Tongue (tissue), 2 donors: Measurements from ENCODE around the gene GPD1. TPM values are rescaled to one million over a fixed set of nuclear protein-coding genes. Genes with fewer than 3 reads are reported as not detected.
A peak's percentile ranks its signal among the peaks of the same experiment; 100 is the strongest.

Experiments
- DNase-seq: peaks from one replicate; pipeline ENCODE4 v3.0.0-alpha.2; 2015
- total RNA-seq: library from RNA; depleted of rRNA; stranded (reverse); fragments of >200 nt; gene quantifications from one replicate; pipeline ENCODE4 v1.2.3, GENCODE V29; 2014

The GPD1 gene
- total RNA-seq, result 222 TPM

DNA sequence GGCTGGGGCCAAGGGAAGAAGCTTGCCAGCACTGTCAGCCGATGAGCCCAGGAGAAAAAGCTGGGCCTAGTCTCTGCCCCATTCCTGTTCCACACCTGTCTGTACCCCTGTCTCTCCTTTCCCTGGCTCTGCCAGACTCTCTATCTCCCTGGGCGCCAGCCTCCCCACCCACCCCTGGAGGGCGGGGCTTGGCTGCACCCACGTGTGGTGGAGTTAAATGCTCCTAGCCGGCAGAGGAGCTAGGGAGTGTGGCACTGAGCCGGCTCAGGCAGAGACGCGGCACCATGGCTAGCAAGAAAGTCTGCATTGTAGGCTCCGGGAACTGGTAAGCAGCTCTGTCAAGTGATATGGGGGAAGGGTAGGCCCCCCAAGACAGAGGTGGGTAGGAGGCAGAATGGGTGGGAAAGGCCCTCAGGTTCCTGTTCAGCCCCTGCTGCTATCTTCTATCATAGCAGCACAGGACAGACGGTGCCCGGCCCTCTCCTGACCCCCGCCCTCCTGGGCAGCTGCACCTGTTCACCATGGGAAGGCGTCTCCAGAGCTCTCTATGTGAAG is at the start of gene GPD1:
GPD1 (plus strand) TSS at position 242 of the 555 bp plus-strand sequence; CDS start at position 285, 43 bp downstream.
- DNase-seq, result peak; percentile 76

DNA sequence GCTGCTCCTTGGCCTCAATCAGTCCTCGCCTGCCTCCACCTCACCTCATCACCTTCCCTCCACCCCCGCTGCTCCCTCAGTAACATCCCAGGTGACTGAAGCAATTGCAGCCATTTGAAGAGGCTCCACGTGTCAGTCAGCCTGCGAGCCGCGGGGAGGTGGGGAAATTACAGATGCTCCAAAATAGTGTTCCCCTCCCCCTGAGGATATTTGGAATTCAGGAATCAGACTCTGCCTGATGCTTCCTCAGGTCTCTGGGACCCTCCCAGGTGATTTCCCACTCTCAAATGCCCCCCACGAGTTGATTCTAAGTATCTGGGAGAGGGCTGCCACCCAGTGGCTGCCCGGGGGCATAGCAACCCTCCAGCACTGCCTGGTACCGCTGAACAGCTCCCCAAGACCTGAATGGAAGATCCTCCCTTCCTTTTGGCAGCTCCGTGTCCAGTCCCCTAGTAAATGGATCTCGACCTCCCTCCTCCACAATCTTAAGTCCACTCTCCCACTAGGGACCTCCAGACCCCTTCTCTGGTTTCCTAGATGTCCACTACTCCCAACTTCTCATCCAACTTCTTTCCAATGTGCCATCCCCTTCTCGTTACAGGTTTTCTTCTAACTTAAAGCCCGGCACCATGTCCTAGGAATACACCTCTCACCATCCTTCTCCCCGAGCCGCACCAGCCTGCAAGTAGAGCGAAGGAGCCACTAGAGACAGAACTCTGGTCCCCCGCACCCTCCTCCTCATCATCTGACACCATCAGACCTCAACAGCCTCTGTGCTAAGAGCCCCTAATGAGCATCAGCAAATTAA is 47.8 kb upstream of the GPD1 start:
- peak; percentile 53 for DNase-seq

DNA sequence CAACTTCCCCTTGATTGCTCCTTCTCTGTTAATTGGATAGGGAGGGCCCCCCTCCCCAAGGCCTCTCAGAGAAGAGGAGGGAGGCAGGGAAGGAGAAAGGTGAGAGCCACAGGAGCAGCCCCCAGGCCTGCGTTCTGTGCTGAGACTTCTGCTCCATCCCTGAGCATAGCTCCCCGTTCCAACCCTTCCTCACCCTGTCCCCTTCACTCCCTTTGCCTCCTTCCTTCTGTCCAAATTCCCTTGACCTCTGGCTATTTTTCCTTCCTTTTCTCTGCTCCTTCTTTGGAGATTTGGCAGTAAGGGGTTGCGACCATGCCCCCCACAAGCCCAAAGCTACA is 47.2 kb upstream of the GPD1 start:
- DNase-seq, result no peak

DNA sequence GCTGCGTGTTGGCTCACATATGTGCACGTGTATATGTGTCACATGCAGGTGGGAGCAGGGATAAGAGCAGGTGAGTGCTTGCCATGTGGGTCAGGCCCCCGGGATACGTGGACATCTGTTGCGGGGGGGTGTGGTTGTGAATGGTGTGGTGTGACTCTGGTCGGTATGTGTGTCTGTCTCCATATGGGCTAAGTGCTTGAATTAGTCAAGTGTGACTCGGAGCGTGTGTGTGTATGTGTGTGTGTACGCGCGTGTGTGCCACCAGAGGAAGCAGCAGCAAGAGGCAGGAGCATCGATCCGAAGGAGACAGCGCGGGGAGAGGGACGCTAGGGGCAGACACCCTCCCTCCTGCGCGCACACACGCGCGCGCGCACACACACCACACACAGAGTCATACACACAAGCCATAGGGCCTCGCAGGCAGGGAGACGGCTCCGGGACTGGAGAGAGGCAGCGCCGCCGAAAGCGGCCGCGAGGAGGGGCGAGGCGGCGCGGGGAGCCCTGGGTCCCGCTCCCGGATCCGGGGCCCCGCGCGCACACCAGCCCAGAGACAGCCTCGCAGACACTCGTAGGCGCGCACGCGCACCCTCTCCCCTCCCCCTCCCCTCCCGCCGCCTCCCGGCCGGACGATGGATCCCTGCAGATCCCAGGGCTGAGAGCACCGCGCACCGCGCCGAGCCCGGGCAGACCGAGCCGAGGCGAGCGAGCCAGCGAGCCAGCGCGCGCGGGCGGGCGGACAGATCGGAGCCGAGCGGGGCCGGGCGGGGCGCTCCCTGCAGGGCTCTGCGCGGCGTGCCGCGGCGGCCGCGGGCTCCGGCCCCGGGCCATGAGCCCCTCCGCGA is 46.6 kb upstream of the GPD1 start, which contains the start of gene ASIC1:
ASIC1 (plus strand) TSS at position 597 of the 842 bp plus-strand sequence. CDS start 1,171 bp downstream, outside the sequence.
- DNase-seq, result peak; percentile 81

DNA sequence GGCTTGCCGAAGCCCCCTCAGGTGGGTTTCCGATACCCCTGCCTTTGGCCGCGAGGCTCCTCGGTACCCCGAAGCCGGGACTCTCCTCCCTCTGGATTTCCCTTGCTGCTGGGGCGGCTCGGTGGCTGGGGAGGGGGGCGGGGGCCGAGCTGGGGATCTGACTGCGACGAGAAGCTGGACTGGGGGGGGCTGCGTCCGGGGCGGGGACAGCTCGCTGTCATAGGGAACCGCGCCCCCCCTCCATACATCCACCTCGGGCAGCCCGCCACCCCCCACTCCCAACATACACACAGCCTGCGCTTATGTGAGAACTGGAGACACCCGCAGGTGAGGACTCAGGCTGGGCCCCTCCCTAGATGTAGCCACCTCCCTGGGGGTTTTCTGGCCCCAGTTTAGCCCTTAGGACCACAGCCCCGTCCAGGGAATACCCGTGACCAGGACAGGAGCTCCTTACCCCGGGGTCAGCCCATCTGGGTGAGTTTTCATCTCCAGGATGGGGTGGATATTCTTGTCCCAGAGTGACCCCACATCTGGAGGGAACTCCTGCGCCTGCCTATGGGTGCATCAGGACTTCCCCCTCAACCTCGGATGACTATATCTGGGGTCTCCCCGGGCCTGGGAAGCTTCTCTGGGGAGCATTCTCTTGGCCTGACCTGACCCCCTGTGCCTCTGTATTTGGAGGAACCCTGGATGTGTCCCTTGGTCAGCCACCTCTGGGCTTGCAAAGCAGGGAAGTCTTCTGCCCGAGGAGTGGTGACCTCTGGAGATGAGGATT is 45.7 kb upstream of the GPD1 start:
- DNase-seq, result no peak

DNA sequence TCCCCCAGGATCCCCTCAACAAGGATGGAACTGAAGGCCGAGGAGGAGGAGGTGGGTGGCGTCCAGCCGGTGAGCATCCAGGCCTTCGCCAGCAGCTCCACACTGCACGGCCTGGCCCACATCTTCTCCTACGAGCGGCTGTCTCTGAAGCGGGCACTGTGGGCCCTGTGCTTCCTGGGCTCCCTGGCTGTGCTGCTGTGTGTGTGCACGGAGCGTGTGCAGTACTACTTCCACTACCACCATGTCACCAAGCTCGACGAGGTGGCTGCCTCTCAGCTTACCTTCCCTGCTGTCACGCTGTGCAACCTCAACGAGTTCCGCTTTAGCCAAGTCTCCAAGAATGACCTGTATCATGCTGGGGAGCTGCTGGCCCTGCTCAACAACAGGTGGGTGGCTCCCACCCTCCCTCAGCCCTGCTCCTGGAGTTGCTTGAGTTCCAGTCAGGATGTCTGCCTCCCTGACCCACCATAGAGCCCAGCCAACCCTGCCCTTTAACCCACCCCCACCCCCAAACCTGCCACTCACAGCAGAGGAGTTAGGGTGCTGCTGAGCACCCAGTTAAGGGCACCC is 45.0 kb upstream of the GPD1 start:
- no peak for DNase-seq

DNA sequence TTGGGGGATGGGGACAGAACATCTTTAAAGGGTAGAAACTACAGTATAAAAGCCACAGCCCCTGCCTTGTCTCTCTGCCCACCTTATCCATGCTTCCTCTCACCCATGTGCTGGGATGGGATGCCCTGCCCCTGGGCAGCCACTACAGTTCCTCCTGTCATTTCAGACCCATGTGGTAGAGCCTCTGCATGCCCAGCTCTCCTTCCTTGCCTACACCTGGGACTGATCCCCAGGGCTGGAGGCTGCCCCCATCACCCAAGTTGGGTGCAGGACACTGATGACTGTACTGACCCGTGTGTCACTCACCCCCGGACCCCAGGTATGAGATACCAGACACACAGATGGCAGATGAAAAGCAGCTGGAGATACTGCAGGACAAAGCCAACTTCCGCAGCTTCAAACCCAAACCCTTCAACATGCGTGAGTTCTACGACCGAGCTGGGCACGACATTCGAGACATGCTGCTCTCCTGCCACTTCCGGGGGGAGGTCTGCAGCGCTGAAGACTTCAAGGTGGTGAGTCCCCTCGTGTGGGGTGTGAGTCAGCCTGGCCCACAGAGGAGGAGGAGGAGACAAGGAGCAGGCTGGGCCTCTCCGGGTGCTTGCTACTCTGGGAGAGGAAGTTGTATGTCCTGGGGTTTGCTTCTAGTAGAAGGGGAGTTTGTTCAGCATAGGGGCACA is 44.2 kb upstream of the GPD1 start:
- DNase-seq, result no peak

DNA sequence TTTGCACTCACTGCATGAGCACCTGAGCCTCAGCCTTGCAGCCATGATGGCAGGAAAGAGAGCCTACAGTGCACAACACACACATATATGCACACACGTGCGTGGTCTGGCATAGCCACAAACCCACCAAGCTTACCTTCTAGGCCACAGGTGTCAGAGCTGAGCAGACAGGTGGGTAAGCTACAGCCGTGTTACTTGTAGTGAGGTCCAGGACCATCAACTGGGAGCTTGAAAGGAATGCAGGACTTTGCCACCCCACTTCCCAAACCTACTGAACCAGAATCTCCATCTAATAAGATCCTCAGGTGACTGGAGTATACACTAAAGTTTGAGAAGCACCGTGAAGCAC is 43.7 kb upstream of the GPD1 start:
- no peak for DNase-seq

DNA sequence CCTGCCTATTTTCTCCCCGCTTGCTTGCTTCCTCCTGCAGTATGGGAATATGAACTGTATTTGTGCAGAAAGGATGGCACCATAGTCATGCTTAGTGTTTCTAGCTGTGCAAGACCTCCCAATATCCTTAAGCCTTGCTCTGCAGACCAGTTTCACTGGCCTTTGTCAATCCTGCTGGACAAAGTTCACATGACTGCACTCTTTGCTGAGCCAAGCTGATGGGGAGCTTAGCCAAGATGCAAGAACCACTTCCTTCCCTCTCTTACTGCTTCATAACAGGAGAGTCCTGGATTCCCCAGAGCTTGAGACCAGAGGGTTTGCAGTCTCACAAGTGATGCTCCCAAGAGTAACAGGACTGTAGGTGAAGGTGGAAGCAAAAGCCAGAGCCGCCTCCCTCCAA is 42.6 kb upstream of the GPD1 start:
- DNase-seq, result no peak

DNA sequence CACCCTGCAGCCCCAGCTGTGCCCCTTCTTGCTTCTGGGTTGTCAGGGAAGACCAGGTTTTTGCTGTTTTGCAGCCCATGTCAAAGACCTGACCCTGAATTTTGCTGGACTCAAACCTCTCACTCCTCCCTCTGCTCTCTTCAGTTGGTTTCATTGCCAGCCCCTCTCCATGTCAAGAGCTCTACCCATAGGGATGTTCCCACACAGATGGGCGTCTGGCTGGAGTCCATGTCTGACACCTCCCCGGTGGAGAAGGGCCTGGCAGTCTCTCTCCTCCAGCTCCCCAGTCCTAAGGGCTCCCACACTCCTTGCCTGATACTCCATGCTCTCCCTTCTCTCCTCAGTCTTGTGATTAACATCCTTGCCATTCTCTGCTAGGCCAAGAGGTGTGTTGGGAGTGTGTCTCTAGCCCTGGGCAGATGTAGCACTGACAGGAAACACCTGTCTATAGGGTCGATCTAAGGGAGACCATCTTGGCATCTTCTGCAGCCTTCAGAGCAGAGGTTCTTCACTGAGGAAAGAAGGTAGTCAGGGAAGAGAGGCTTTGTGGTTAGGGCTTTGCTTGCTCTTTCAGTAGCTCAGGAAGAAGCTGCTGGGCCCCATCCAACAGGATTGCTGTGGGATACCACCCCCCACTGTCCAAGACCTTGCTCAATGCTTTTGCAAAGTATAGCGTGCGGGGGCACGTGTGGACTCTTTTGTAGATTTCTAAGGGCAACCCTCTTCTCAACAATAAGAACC is 41.7 kb upstream of the GPD1 start:
- DNase-seq, result no peak

DNA sequence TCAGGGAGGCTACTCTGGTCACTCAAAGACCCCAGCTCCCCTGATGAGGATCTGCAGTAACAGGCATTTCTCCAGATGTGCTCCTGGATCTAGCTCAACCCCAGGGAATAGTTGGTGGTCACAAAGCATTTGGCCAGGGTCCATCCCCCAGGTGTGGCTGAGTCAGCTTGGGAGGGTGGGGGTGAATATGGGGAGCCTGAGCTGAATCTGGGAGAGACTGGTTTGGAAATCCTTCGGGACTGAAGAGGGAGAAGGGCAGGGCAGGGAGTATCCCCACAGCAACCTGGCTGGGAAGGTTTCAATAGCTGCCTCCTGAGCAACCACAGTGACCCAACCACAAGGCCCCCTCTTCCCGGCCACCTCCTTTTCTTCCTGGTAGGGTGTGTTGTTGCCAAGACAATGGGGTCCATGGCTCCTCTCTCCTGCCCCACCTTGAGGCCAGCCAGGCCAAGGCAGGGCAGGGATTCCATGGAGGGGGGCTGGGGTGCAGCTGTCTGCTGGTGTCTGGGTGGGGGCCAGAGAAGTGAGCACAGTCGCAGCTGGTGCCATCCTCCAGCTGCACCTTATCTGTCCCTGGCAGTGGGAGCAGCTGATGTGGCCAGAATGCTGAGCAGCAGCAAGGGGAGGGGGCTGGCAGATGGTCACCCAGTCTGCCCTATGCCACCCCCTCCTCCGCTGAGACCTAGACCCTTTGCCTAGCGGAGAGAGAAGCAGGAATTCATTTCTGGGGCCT is 40.9 kb upstream of the GPD1 start:
- peak; percentile 89 for DNase-seq

DNA sequence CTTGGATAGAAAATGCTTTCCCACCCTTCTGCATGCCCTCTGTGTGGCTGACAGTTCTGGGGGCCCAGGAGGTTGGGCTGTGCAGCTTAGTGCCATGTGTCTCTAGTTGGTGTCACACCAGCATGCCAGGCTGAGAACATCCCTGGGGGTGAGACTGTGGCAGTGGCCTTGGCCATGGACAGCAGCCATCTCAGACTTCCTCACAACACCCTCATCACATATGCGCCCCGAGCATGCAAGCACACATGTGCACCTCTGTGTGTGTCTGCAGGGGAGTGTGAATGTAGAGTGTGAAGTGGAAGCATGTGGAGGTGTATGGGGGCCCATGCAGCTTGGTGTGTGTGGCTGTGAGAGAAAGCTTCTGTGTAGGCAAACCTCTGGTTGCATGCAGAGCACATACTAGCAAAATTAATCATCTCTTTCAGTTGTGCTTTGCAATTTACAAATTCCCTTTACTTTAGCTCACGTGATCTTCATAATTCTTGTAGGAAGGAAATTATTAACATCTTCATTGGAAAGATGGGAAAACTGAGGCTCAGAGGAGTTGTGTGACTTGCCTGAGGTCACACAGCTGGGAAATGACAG is 38.0 kb upstream of the GPD1 start:
- no peak for DNase-seq

DNA sequence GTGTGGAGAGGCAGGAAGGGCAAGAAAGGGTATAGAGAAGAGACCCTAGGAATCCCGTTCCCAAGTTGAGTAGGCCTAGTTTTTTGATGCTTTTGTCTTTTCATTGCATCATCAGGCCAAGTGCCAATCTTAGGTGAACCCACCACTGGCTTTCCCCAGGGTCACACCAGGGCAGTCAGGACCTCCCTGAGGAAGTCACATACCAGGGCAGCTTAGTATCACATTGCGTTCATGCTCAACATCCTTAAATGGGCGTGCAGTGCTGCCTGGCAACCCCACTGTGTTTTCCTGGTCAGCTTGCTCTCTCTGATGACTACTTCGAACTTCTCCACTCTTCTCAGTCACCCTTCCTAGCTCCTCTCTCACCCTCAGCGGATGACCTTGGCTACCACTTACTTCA is 37.4 kb upstream of the GPD1 start:
- DNase-seq, result peak; percentile 70

DNA sequence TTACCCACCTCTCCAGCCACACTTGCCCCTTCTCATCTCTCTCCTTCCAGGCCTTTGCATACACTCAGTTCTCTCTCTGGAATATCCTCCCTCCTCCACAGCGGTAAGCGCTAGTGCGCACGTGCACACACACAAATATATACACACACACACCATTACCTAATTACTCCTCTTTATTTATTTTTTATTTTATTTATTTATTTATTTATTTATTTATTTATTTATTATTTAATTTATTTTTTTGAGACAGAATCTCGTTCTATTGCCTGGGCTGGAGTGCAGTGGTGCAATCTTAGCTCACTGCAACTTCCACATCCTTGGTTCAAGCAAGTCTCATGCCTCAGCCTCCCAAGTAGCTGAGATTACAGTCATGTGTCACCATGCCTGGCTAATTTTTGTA is 34.7 kb upstream of the GPD1 start:
- no peak for DNase-seq

DNA sequence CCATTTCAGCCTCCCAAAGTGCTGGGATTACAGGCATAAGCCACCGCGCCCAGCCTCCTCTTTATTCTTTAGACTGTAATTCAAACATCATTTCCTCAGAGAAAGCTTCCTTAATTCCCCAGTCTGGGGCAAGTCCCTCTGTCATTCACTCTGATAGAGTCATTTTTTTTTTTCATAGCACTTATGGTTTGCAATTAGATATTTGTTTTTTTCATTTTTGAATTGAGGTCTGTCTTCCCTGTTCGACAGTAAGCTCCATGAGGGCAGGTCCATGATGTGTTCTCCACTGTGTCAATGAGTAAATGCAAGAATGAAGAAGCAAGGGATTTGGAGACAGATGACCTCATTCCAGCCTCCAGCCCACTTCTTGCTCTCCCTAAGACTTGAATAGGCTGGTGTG is 34.3 kb upstream of the GPD1 start:
- DNase-seq, result no peak

DNA sequence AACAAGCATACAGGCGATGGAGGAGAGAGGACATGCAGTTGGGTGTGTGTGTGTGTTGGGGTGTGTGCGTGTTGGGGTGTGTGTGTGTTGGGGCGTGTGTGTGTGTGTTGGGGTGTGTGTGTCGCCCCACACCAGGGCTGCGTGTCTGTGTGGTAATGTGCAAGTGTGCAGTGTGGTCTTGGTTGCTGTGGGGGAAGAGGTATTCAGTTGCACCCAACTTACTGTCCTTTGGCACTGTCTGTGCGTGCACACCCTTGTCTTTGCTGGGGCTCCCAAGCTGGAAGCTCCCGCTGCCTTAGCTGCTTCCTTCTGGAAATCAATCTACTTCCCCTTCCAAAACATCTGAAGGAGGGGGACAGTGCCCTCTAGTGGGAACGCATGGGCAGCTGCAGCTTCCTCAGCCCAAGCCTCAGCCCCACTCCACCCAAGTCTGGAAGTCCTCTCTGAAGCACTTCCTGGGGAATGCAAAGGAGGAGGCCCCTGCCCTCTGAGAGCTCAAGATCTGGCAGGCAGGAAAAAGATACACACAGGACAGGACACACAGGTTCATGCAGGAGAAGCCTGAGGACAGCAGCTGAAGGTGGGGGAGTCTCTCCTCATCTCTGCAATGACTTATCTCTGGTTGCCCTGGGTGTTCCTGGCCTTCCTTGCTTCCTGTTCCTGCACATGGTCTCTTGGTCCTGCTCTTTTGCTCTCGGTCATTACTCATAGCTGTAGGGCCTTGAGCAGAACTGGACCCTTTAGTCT is 33.3 kb upstream of the GPD1 start:
- DNase-seq, result peak; percentile 94

DNA sequence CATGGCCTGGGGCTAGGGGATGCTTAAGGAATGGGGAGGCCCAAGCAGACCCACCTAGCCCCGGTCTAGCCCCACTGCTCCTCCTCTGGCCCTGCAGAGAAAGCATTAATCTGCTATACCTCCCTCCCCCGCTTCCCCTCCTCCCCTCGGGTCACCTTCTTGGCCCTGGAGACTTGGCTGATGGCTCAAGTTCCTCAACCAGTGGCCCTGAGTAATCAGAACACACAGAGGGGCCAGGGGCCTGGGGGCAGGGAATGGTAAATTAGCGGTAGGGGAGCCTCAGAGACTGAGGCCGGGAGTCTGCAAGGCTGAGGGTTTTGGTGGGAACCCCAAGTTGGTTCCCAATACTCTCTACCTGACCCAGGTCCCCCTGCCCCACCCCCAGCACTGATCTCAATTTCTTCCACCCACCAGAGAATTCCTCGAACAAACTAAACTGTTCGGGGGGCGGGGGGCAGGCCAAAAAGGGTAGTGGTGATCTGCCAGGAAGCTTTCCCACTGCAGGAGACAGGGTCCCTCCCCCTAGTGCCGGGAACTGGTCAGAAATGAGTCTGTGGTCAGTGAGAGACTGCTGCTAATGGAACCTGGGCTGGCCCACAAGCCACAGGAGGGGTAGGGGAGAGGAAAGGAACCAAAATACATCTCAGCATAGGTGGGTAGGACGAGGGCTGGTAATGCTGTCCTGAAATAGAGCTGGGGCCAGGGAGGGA is 31.5 kb upstream of the GPD1 start:
- no peak for DNase-seq

DNA sequence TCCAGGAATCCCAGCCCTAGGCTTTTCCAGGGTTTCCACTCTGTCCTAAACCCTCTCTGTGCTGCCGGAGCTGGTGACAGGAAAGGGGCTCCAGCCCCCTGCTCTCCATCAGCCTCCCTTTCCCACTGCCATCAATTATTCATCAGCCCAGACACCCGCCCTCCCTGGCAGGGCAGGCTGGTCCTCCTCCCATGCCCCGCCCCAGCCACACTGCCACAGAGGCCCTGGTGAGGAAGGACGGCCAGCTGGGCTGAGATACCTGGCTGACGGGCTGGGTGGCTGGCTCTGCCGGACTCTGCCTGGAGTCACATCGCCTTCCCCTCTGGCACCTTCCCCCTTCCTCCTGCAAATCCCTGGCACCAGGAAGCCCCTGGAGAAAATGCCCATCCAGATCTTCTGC is 30.6 kb upstream of the GPD1 start:
- DNase-seq, result no peak
